ENCODE measurements around the gene TRPV4.
"Not testable (repeated sequence)": the region's sequence is repeated elsewhere in the genome, so short reads cannot be mapped to it uniquely, and the experiment has no call there.

TRPV4 gene

GRCh38 chr12:109860977-109861376 lies 27.8 kb upstream of the TRPV4 start:
- DNase-seq (ENCODE audit: low read depth in 2 of 2, low spot score in 1 of 2), result no peak

- DNase-seq (ENCODE audit: low read depth in 2 of 2, low spot score in 1 of 2), result no peak
Measured at GRCh38 chr12:109858764-109859163, 25.6 kb upstream of the TRPV4 start.

GRCh38 chr12:109857715-109858114 lies 24.5 kb upstream of the TRPV4 start:
- no peak for DNase-seq (ENCODE audit: low read depth in 2 of 2, low spot score in 1 of 2)

- DNase-seq (ENCODE audit: low read depth in 2 of 2, low spot score in 1 of 2), result no peak
Measured at GRCh38 chr12:109855377-109855776, 22.2 kb upstream of the TRPV4 start.

- not testable (repeated sequence) for DNase-seq (ENCODE audit: low read depth in 2 of 2, low spot score in 1 of 2)
Measured at GRCh38 chr12:109850518-109850917, 17.3 kb upstream of the TRPV4 start.

GRCh38 chr12:109847142-109847735 lies 14.0 kb upstream of the TRPV4 start:
- DNase-seq (ENCODE audit: low read depth in 2 of 2, low spot score in 1 of 2), result no peak

- no peak for DNase-seq (ENCODE audit: low read depth in 2 of 2, low spot score in 1 of 2)
Measured at GRCh38 chr12:109845824-109846205, 12.6 kb upstream of the TRPV4 start.

GRCh38 chr12:109844983-109845823 lies 12.0 kb upstream of the TRPV4 start:
- DNase-seq (ENCODE audit: low read depth in 2 of 2, low spot score in 1 of 2), result peak; percentile 62 to 81

- DNase-seq (ENCODE audit: low read depth in 2 of 2, low spot score in 1 of 2), result no peak
Measured at GRCh38 chr12:109844091-109844490, 10.9 kb upstream of the TRPV4 start.

GRCh38 chr12:109842021-109842420 lies 8.8 kb upstream of the TRPV4 start:
- no peak for DNase-seq (ENCODE audit: low read depth in 2 of 2, low spot score in 1 of 2)

- DNase-seq (ENCODE audit: low read depth in 2 of 2, low spot score in 1 of 2), result no peak
Measured at GRCh38 chr12:109841356-109841755, 8.2 kb upstream of the TRPV4 start.

- DNase-seq (ENCODE audit: low read depth in 2 of 2, low spot score in 1 of 2), result no peak
Measured at GRCh38 chr12:109840305-109841074, 7.3 kb upstream of the TRPV4 start.

- DNase-seq (ENCODE audit: low read depth in 2 of 2, low spot score in 1 of 2), result no peak
Measured at GRCh38 chr12:109839444-109839843, 6.2 kb upstream of the TRPV4 start.

- no peak for DNase-seq (ENCODE audit: low read depth in 2 of 2, low spot score in 1 of 2)
Measured at GRCh38 chr12:109836916-109837315, 3.7 kb upstream of the TRPV4 start.

- no peak for DNase-seq (ENCODE audit: low read depth in 2 of 2, low spot score in 1 of 2)
Measured at GRCh38 chr12:109835827-109836226, 2.6 kb upstream of the TRPV4 start.

GRCh38 chr12:109832541-109833306 lies 474 bp downstream of the TRPV4 start:
- DNase-seq (ENCODE audit: low read depth in 2 of 2, low spot score in 1 of 2), result no peak

- DNase-seq (ENCODE audit: low read depth in 2 of 2, low spot score in 1 of 2), result no peak
Measured at GRCh38 chr12:109831929-109832328, 1.3 kb downstream of the TRPV4 start.

- no peak for DNase-seq (ENCODE audit: low read depth in 2 of 2, low spot score in 1 of 2)
Measured at GRCh38 chr12:109831365-109831764, 1.8 kb downstream of the TRPV4 start.

- no peak for DNase-seq (ENCODE audit: low read depth in 2 of 2, low spot score in 1 of 2)
Measured at GRCh38 chr12:109830718-109831117, 2.5 kb downstream of the TRPV4 start.

- DNase-seq (ENCODE audit: low read depth in 2 of 2, low spot score in 1 of 2), result no peak
Measured at GRCh38 chr12:109830267-109830666, 2.9 kb downstream of the TRPV4 start.

GRCh38 chr12:109829667-109830066 lies 3.5 kb downstream of the TRPV4 start:
- no peak for DNase-seq (ENCODE audit: low read depth in 2 of 2, low spot score in 1 of 2)

All from stimulated activated CD8-positive, alpha-beta memory T cell treated with anti-CD3 and anti-CD28 coated beads, Interleukin-4, amount 100 ng/mL, for 4 hours (primary cell).